Lung (tissue), 12 donors: ENCODE data around the gene JPH2. TPM values are rescaled to one million over a fixed set of nuclear protein-coding genes. Genes with fewer than 3 reads are reported as not detected.

Experiments used
- ATAC-seq: fragments of 200-7000 bp; cut with Tn5 transposase; one replicate; pipeline ENCODE4 v1.9.1; 2020; ENCODE audit warnings: moderate number of reproducible peaks; ENCODE audit not compliant: insufficient read depth, low FRiP score
- DNase-seq, 3 donors: peaks; one replicate each; pipeline ENCODE4 v3.0.0-alpha.2; 2013 to 2017
- H3K27ac ChIP-seq, 2 donors: one replicate each; pipeline ENCODE4 v1.5.1; 2013; ENCODE audit warnings: mild to moderate bottlenecking in 2 of 2, moderate library complexity in 2 of 2, control low read depth in 1 of 2, inconsistent platforms in 1 of 2, low read depth in 1 of 2, low read length in 1 of 2
- H3K27me3 ChIP-seq, 3 donors: one replicate each; pipeline ENCODE4 v1.5.1; 2013; ENCODE audit warnings: low read length in 2 of 3; ENCODE audit not compliant: control insufficient read depth in 3 of 3, insufficient read depth in 3 of 3
- H3K36me3 ChIP-seq, 4 donors: one replicate each; pipeline ENCODE4 v1.5.1; 2013; ENCODE audit warnings: low read length in 4 of 4, mild to moderate bottlenecking in 1 of 4, moderate library complexity in 1 of 4; ENCODE audit not compliant: control insufficient read depth in 4 of 4, insufficient read depth in 4 of 4
- H3K4me1 ChIP-seq, 5 donors: one replicate each; pipeline ENCODE4 v1.5.1; 2013; ENCODE audit warnings: low read length in 5 of 5, mild to moderate bottlenecking in 2 of 5, moderate library complexity in 1 of 5; ENCODE audit not compliant: control insufficient read depth in 5 of 5, insufficient read depth in 5 of 5
- H3K4me3 ChIP-seq: one replicate; pipeline ENCODE4 v1.5.1; 2013; ENCODE audit warnings: mild to moderate bottlenecking, control low read depth, moderate library complexity
- H3K9ac ChIP-seq, 2 donors: one replicate each; pipeline ENCODE4 v1.5.1; 2013; ENCODE audit warnings: low read length in 2 of 2, control low read depth in 1 of 2; ENCODE audit not compliant: insufficient read depth in 1 of 2
- H3K9me3 ChIP-seq, 4 donors: one replicate each; pipeline ENCODE4 v1.5.1; 2013; ENCODE audit warnings: low read length in 3 of 4, mild to moderate bottlenecking in 1 of 4, moderate library complexity in 1 of 4; ENCODE audit not compliant: control insufficient read depth in 4 of 4, insufficient read depth in 3 of 4
- CTCF ChIP-seq: IDR thresholded peaks from 2 replicates; pipeline ENCODE4 v1.5.1; 2012; ENCODE audit warnings: mild to moderate bottlenecking; ENCODE audit errors: control extremely low read depth, extremely low read depth
- WGBS, 2 donors: extraction: QIAGEN DNeasy Blood & Tissue Kit; methylation state at CpG; one replicate each; pipeline ENCODE4 v1.1.7; 2013; 5-methylcytosine and 5-hydroxymethylcytosine counted together
- polyA plus RNA-seq, 2 donors: library from polyadenylated mRNA; stranded (reverse); fragments of 200-250 nt; gene quantifications; one replicate each; pipeline ENCODE4 v1.2.1, GENCODE V29; 2013
- total RNA-seq, 2 donors: library from RNA; depleted of rRNA in 1 of 2; stranded (reverse); fragments of >200 nt in 1 of 2; gene quantifications; one replicate each; pipeline ENCODE4 v1.2.1, GENCODE V29; 2014 to 2021
- donor health status: control.
- donor health status: control.
- donor health status: Bipolar disorder and iron deficiency.
- donor health status: healthy.
- donor health status: DM: yes; HTN: yes; CAD: no.

JPH2 gene
- total and polyA plus RNA-seq, 4 donors: 2.5 to 9.2 (median 2.7) TPM

- no peaks in the 10 kb centered on the region for H3K27me3 ChIP-seq
- peaks cover 25 to 48% (median 39%) of the 10 kb centered on the region in 4 donors for H3K36me3 ChIP-seq
- ATAC-seq: no peak
- no peak overlapping the region for H3K27ac ChIP-seq
- no peak for TF ChIP-seq CTCF
- peaks cover 0 to 10% (median 5%) of the 10 kb centered on the region in 5 donors for H3K4me1 ChIP-seq
- no peaks in the 10 kb centered on the region for H3K9me3 ChIP-seq
- no peak overlapping the region for H3K4me3 ChIP-seq
- DNase-seq: no peak
- 50 to 58% methylated on average over 2 of the region's 2 CpGs for WGBS, 2 donors
- no peak overlapping the region for H3K9ac ChIP-seq
These were observed 14.0 kb upstream of the JPH2 start for GRCh38 chr20:44200983-44201382.

- Histone ChIP-seq H3K36me3 (peaks cover 25 to 48% (median 40%) of the 10 kb centered on the region in 4 donors), H3K9me3 (no peaks in the 10 kb centered on the region), H3K4me3 (no peak overlapping the region), H3K27me3 (no peaks in the 10 kb centered on the region), H3K4me1 (peaks cover 0 to 10% (median 5%) of the 10 kb centered on the region in 5 donors), H3K27ac (no peak overlapping the region), H3K9ac (no peak overlapping the region)
- ATAC-seq (no peak), DNase-seq (no peak)
- 81 to 93% methylated on average over 4 of the region's 4 CpGs for WGBS, 2 donors
- no peak for TF ChIP-seq CTCF
These were observed 13.4 kb upstream of the JPH2 start for GRCh38 chr20:44200371-44200770.

DNA sequence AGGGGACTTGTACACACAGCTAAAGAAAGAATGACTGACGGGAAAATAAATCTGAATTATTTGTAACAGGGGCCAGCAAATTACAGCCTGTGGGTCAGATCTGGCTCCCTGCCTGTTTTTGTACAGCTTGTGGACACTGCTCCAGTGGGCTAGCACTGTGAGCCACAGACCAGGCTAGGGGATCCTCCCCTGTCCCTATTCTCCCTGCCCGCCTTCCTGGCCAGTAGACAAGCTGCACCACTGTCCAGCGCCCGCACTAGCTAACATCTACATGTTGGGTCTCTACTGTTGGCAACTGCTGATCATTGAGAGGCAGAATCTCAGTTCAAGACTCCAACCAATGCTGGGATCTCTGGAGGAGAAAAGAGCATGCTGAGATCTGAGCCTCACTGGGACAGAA is 12.9 kb upstream of the JPH2 start:
- Histone ChIP-seq H3K27ac (no peak overlapping the region), H3K36me3 (peaks cover 25 to 48% (median 38%) of the 10 kb centered on the region in 4 donors), H3K27me3 (no peaks in the 10 kb centered on the region), H3K9me3 (no peaks in the 10 kb centered on the region), H3K4me3 (no peak overlapping the region), H3K9ac (no peak overlapping the region), H3K4me1 (peaks cover 0 to 9% (median 5%) of the 10 kb centered on the region in 5 donors)
- ATAC-seq: no peak
- DNase-seq: no peak
- WGBS, 2 donors: 96 to 97% methylated on average over 4 of the region's 4 CpGs
- TF ChIP-seq CTCF: no peak

DNA sequence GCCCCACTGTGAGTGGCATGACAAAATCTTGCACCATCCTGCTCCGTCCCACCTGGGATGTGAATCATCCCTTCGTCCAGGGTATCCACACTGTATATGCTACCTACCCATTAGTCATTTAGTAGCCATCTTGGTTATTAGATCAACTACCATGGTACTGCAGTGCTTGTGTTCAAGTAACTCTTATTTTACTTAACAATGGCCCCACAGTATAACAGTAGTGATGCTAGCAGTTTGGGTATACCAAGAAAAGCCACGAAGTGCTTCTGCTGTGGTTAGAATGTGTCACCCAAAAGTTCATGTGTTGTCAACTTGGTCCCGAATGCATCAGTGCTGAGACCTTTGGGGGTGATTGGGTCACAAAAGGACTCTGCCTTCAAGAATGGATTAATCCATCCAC is 11.9 kb upstream of the JPH2 start:
- no peak overlapping the region for H3K27ac ChIP-seq
- H3K9me3 ChIP-seq: no peaks in the 10 kb centered on the region
- DNase-seq: no peak
- peaks cover 0 to 6% (median 2%) of the 10 kb centered on the region in 5 donors for H3K4me1 ChIP-seq
- no peaks in the 10 kb centered on the region for H3K27me3 ChIP-seq
- WGBS, 2 donors: 88% methylated on average over 4 of the region's 4 CpGs
- H3K9ac ChIP-seq: no peak overlapping the region
- TF ChIP-seq CTCF: no peak
- peaks cover 25 to 48% (median 37%) of the 10 kb centered on the region in 4 donors for H3K36me3 ChIP-seq
- no peak overlapping the region for H3K4me3 ChIP-seq
- ATAC-seq: no peak
